ENCODE data around the gene KIF1B. TPM values are rescaled to one million over a fixed set of nuclear protein-coding genes. Genes with fewer than 3 reads are reported as not detected.

The KIF1B gene
- total and polyA plus RNA-seq, 9 of the 15 experiments (the other 6 are each of a cell fraction or from before 2014, with no cell fraction given) = 2.8 to 19.8 (median 11.9) TPM

DNA sequence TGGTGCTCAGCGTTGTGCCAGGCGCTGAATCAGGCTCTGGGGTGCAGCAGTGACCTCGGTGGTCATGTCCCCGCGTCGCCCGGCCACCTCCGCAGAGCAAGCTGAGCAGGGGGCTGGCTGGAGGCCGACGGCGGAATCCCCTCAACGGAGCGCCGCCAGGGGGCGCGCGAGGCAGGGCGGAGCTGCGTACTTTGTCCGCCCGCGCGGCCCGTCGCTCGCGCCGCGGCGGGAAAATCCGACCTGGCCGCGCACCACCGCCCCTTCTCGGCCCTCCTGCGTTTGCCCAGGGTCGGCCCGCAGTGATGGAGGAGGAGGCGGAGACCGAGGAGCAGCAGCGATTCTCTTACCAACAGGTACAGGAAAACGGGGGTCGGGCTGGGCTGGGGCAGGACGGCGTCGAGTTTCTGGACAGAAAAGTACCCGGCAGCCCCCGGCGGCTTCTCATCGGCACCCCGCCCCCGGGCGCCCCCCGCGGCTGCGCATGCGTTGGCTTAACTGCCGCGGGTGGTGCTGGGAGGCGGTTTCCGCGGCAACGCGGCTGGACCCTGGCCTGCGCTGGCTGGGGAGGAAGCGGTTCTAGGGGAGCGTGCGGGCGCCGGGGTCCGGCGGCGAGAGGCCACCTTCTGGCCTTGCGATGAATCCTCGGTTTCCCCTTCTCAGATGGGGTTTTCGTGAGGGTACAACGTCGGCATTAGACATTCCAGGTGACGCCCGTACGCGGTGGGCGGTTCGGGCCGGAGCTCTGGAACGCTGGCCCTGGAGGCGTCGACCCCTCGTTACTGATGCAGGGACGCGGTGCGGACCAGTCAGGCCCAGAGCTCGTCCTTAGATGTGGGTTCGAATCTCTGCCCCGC is 220.1 kb downstream of the KIF1B start, which contains the start of gene CENPS (continued):
- no peak for TF ChIP-seq ZNF785 (CRISPR knock-in tag; IDR thresholded peaks at IDR 0.05)
- no peak for TF ChIP-seq TCF7L2 (IDR thresholded peaks at IDR 0.05; ENCODE audit: low read depth, low read length)
- peak; percentile 78; the same call in 1 of the 2 replicates for TF ChIP-seq ZNF589 (CRISPR knock-in tag; IDR thresholded peaks at IDR 0.05; ENCODE audit: low read depth)
- peak; percentile 94 to 99 for TF ChIP-seq MAZ (CRISPR knock-in tag; conservative IDR thresholded peaks at IDR 0.05 in 1 of 2, IDR thresholded peaks at IDR 0.05 in 1 of 2)
- TF ChIP-seq, protein P1, sequence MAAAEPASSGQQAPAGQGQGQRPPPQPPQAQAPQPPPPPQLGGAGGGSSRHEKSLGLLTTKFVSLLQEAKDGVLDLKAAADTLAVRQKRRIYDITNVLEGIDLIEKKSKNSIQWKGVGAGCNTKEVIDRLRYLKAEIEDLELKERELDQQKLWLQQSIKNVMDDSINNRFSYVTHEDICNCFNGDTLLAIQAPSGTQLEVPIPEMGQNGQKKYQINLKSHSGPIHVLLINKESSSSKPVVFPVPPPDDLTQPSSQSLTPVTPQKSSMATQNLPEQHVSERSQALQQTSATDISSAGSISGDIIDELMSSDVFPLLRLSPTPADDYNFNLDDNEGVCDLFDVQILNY (CRISPR knock-in tag; IDR thresholded peaks at IDR 0.05) = peak; percentile 99
- TF ChIP-seq SRF (CRISPR knock-in tag; IDR thresholded peaks at IDR 0.05) = peak in 1 of 2 experiments; percentile 84; a peak in 2 of 4 replicates
- no peak for TF ChIP-seq KDM2B (CRISPR knock-in tag; IDR thresholded peaks at IDR 0.05)
- TF ChIP-seq, protein P2, sequence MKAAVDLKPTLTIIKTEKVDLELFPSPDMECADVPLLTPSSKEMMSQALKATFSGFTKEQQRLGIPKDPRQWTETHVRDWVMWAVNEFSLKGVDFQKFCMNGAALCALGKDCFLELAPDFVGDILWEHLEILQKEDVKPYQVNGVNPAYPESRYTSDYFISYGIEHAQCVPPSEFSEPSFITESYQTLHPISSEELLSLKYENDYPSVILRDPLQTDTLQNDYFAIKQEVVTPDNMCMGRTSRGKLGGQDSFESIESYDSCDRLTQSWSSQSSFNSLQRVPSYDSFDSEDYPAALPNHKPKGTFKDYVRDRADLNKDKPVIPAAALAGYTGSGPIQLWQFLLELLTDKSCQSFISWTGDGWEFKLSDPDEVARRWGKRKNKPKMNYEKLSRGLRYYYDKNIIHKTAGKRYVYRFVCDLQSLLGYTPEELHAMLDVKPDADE (conservative IDR thresholded peaks at IDR 0.05; ENCODE audit: control insufficient read depth, low read depth, low read length) = peak; percentile 67; the same call in 1 of the 2 replicates
- TF ChIP-seq, protein P3, sequence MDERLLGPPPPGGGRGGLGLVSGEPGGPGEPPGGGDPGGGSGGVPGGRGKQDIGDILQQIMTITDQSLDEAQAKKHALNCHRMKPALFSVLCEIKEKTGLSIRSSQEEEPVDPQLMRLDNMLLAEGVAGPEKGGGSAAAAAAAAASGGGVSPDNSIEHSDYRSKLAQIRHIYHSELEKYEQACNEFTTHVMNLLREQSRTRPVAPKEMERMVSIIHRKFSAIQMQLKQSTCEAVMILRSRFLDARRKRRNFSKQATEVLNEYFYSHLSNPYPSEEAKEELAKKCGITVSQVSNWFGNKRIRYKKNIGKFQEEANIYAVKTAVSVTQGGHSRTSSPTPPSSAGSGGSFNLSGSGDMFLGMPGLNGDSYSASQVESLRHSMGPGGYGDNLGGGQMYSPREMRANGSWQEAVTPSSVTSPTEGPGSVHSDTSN (CRISPR knock-in tag; IDR thresholded peaks at IDR 0.05; ENCODE audit: low read depth) = no peak
- TF ChIP-seq, protein P3 (tag; conservative IDR thresholded peaks at IDR 0.05; ENCODE audit: low read depth) = no peak
- TF ChIP-seq, protein P4, sequence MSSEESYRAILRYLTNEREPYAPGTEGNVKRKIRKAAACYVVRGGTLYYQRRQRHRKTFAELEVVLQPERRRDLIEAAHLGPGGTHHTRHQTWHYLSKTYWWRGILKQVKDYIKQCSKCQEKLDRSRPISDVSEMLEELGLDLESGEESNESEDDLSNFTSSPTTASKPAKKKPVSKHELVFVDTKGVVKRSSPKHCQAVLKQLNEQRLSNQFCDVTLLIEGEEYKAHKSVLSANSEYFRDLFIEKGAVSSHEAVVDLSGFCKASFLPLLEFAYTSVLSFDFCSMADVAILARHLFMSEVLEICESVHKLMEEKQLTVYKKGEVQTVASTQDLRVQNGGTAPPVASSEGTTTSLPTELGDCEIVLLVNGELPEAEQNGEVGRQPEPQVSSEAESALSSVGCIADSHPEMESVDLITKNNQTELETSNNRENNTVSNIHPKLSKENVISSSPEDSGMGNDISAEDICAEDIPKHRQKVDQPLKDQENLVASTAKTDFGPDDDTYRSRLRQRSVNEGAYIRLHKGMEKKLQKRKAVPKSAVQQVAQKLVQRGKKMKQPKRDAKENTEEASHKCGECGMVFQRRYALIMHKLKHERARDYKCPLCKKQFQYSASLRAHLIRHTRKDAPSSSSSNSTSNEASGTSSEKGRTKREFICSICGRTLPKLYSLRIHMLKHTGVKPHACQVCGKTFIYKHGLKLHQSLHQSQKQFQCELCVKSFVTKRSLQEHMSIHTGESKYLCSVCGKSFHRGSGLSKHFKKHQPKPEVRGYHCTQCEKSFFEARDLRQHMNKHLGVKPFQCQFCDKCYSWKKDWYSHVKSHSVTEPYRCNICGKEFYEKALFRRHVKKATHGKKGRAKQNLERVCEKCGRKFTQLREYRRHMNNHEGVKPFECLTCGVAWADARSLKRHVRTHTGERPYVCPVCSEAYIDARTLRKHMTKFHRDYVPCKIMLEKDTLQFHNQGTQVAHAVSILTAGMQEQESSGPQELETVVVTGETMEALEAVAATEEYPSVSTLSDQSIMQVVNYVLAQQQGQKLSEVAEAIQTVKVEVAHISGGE (CRISPR knock-in tag; IDR thresholded peaks at IDR 0.05) = 0 out of 6 replicates have a peak, but pooled peaks of 1 of the 3 experiments have one; percentile 33
- peak in 1 of 2 experiments; percentile 31; a peak in 2 of 4 replicates for TF ChIP-seq FOXA3 (CRISPR knock-in tag; conservative IDR thresholded peaks at IDR 0.05 in 1 of 2, IDR thresholded peaks at IDR 0.05 in 1 of 2)
- TF ChIP-seq ETV6 (IDR thresholded peaks at IDR 0.05; ENCODE audit: borderline replicate concordance in 1 of 2, low read depth in 2 of 2, low read length in 1 of 2) = no peak
- TF ChIP-seq ETV6 (CRISPR knock-in tag; IDR thresholded peaks at IDR 0.05; ENCODE audit: borderline replicate concordance) = 0 out of 2 replicates have a peak, but pooled peaks have one; percentile 84
- TF ChIP-seq RFX5 (IDR thresholded peaks at IDR 0.05; ENCODE audit: low read depth, low read length) = no peak
- TF ChIP-seq ZNF23 (CRISPR knock-in tag; IDR thresholded peaks at IDR 0.05) = no peak
- peak; percentile 98 for TF ChIP-seq SMC3 (conservative IDR thresholded peaks at IDR 0.05; ENCODE audit: insufficient read depth, low read depth, low read length)
